GM12891 (cell line): ENCODE data around the gene KRT5.

Experiments used
- POLR2A ChIP-seq: IDR thresholded peaks from 2 replicates; pipeline ENCODE4 v1.6.1; 2011; ENCODE audit warnings: low read depth, low read length, control low read depth
- POLR2AphosphoS5 ChIP-seq: IDR thresholded peaks from 2 replicates; pipeline ENCODE4 v1.6.1; 2011; ENCODE audit warnings: low read depth, low read length, control low read depth
- POU2F2 ChIP-seq: IDR thresholded peaks from 2 replicates; pipeline ENCODE4 v1.6.1; 2011; ENCODE audit warnings: low read depth, mild to moderate bottlenecking, control low read depth, low read length, moderate library complexity
- SPI1 ChIP-seq: IDR thresholded peaks from 2 replicates; pipeline ENCODE4 v1.6.1; 2011; ENCODE audit warnings: low read depth, low read length, control low read depth

DNA sequence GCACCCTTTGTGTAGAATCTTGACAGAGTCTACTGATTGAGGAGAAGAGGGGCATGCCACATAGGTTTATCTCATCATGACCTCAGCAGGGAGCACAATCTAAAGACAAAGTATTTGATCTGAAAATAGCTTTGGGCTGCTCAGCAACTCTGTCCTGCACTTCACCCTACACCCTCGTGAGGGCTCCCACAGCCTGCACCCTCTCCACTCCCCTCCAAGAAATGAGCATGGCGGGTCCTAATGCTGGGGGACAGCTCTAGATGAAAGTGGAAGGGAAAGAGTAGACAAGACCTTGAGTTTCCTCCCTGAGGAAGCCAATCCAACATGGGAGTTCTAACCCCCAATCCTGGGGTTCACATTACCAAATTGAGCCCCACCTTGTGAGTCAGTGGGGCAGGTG lies 10.7 kb upstream of the KRT5 start:
- TF ChIP-seq POU2F2 = no peak
- TF ChIP-seq POLR2A = no peak
- no peak for TF ChIP-seq POLR2AphosphoS5
- TF ChIP-seq SPI1 = no peak
